ENCODE data around the gene SERGEF. TPM values are rescaled to one million over a fixed set of nuclear protein-coding genes. Genes with fewer than 3 reads are reported as not detected.
A peak's percentile ranks its signal among the peaks of the same experiment; 100 is the strongest.

The SERGEF gene
- total RNA-seq, result 17.7 TPM

DNA sequence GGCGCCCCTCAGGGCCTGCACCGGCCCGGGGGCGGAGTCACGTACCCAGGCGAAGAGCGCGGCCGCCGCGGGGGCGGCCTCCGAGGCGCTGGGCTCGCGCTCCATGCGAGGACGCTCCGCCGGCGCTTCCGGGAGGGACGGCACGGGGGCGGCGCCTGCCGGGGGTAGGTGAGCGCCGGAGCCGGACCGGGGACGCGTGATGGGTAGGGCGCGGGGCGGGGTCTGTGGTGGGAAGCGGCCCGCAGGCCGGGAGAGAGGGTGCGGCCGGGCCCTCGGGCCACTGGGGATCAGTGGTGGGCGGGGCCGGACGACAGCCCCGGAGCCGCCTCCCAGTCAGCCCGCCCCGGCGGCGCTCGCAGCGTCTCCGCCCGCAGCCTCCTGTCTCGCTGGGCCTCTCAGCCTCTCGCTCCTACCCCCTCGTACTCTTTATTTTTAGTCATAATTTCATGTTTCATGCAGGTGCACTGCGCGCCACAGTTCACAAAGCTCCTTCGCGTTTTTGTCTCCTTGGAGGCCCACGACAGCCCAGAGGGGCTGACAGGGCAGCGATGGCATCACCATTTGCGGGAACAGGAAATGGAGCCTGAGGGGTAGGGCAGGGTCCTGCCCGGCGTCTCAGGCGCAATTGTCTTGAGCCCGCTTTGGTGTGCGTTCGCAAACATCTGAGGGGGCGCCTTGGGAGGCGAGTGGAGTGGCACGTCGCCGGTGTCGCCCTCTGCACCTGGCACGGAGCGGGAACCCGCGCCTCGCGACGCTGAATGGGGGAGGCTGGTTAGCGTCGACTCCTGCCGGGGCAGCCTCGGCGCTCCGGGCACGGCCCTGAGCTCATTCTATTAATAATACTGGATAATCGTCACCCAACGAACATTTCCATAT, at the start of gene SERGEF:
Gene SERGEF, minus strand, starts transcription at position 142 of the 876 bp plus-strand sequence. Its CDS starts 37 bp downstream, at position 105.
- peak; percentile 88 for DNase-seq

DNA sequence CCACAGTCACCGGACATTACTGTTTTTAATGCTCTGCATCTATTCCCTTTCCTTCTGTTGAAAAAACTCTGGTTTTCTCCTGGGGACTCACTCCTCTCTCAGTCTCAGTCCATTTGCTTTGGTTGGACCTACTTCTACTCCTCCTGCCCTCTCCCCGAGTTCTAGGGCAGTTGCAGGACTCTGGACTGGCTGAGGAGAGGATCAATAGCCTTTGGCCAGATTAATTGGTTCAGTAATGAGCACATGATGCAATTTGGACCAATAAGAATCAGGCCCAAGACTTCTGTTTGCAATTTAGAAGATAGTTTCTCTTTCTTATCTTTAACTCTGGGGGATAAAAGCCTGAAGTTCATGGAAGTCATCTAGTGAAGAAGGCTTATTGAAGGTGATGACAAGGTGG, 48.5 kb upstream of the SERGEF start:
- DNase-seq, result no peak

DNA sequence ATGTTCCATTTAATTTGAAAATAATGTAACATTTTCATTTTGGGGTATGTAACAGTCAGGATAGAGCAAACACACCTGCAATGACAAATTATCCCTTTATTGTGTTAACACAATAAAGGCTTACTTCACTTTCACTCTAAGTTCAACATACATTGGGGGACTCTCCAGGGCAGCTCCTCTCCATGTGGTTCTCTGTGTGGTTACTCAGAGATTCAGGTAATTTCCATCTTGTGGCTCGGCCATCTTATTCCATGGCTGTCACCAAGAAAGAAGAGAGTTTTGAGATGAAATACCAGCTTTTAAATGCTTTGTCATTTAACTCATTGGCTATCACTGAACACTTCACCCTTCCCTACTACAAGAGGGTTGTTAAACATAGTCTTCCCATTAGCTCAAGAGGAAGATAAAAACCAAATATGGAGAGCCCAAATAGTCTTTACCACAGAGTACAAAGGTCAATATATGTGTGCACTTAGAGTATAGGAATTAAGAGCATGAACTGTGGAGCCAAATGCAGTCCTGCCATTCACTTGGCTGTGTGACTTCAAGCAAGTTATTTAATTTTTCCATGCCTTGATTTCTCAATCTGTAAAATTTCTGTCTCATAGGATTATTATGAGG, 43.8 kb upstream of the SERGEF start:
- no peak for DNase-seq

GRCh38 chr11:18054511-18055103, 41.8 kb upstream of the SERGEF start:
- DNase-seq, result no peak

GRCh38 chr11:18050848-18051247, 38.0 kb upstream of the SERGEF start:
- DNase-seq, result no peak

DNA sequence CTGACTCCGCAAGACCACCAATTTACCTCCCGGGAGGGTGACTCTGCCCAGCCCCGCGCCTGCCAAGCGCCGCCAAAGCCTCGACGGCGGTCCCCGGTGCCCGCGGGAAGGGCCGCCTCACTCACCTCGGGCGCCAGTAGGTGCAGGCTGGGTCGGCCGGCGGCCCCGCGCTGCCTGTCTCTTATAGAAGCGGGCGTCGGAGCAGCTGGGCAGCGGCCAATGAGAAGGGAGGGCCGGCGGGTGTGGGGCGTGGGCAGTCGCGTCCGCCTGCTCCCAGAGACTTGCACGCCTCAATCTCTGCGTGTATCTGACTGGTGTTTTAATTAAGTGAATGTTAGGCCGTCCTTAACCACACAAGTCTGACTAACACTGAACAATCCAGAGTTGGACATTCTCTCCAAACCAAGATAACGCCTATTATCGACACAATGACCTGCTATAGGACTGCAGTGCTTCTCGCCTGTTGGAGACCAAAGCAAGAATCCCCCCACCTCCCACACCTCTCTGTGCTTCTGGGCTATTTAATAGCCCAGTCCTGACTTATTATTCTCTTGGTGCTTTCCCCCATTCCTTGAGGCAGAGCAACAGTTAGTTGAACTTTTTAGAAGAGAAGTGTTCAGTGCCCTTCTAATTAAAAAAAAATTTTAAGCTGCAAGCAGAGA, 33.4 kb upstream of the SERGEF start, which contains the start of gene TPH1:
Gene TPH1, minus strand, starts transcription at position 154 of the 662 bp plus-strand sequence. CDS start 5,507 bp downstream, outside the sequence.
- peak; percentile 48 for DNase-seq

- no peak for DNase-seq
Observed at GRCh38 chr11:18036456-18036855, 23.6 kb upstream of the SERGEF start.

- no peak for DNase-seq
Observed at GRCh38 chr11:18027475-18027874, 14.6 kb upstream of the SERGEF start.

GRCh38 chr11:18022419-18022818, 9.6 kb upstream of the SERGEF start:
- no peak for DNase-seq

GRCh38 chr11:18019650-18020049, 6.8 kb upstream of the SERGEF start:
- no peak for DNase-seq

- no peak for DNase-seq
Observed at GRCh38 chr11:18016789-18017188, 3.9 kb upstream of the SERGEF start.

DNA sequence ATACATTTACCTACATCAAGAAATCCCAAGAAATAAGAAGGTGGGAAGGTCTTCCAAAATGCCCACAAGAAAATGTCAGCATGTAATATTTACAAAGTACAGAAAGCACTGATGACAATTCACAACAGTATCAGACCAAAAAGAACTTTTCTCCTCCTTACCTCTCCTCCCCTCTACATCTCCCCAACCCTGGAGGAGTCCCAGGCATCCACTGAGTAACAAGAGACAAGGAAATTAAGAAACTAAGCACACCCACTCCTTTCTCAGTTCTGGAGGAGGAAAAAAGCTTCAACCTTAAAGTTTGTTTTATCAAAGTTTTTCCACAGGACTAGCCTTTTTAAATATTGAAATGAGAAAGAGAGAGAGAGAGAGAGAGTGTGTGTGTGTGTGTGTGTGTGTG, 2.0 kb upstream of the SERGEF start:
- no peak for DNase-seq

GRCh38 chr11:18013790-18014507, 1.1 kb upstream of the SERGEF start:
- DNase-seq, result no peak

- DNase-seq, result peak; percentile 26
Observed at GRCh38 chr11:18012122-18012905, 533 bp downstream of the SERGEF start.

DNA sequence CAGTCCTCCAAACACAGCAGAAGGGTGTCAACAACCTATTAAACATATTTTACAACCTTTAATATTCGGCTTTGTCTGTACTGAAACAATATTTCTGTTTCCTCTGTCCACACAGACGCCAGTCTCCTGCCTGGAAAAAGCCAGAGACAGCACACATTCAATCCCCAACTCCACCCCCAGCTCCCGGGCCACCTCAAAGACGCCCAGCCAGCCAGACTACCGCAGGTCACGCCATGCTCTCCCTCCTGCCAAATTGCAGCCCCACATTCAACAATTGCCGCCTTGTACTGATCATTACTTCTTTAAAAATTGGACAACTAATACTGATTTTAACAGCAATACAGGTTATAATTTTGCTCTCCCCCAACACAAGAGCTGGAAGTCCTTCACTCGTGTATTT, 1.2 kb downstream of the SERGEF start:
- DNase-seq, result no peak

GRCh38 chr11:18010977-18011586, 1.8 kb downstream of the SERGEF start:
- DNase-seq, result no peak

DNA sequence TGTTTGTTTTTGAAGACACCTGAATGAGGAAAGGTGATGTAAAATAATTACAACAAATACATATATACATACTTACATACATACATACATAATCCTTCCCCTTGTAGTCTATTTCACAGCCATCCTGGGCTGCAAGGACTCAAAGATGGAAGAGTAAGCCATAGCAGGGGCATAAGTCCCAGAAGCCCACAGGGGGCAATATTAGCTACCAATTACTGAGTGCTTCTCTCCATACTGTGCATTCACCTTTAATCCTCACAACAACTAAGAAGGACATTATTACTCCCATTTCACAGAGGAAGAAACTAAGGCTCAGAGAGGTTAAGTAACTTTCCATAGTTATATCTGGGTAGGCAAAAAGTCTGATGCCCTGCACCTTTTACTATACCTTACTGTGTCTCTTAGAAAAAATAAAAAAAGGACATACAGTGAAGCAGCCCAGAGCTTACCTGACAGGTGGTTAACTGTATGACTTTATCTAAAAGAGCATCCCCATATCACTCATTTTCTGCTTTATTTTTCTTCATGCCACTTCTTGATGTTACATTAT, 2.7 kb downstream of the SERGEF start:
- DNase-seq, result no peak

DNA sequence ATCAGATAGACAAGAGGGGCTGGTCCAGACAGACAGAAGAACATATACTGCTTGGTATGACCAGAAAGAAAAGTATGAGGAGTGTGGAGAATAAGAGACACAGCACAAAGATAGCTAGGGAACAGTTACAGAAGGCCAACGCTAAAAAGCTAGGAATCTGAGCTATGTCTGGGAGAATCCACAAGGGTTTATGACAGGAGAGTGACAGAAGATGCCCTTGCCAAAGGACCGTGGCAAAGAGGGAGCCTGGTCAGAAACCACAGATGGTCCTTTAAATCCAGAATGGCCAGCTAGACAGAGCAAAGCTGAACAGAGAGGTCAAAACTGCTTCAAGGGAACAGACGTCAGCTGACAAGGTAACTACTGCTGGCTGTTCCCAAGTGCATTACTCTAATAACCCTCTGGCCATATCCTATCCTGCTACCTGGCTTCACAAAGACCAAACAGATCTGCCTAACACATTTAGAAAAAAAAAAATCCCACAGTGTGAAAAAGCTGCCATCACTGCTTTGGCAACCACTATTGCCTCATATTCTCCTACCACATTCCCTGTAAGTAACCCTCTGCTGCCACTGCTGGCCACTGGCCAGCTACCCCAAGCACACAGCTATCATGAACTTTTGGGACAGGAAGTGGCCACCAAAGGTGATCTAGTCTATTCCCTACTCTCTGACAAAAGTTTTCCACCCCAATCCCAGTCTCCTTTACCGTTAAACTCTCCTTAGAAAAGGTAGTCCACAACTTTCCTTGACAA, 7.3 kb downstream of the SERGEF start:
- no peak for DNase-seq

DNA sequence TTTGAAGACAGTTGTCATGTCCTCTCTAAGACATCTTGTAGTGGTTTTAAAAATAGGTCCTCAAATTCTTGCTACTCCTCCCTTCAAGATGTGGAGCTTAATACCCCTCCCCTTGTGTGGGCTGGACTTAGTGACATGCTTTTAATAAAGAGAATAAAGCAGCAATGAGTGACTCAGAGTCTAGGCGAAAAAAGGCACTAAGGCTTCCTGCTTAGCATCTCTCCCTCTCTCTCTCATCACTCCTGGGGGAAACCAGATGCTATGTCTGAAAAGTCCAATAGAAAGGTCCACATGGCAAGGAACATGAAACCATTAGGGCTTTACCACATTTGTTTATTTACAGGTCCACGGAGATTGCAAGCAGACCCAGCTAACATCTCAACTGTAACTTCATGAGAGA, 11.7 kb downstream of the SERGEF start:
- no peak for DNase-seq

- no peak for DNase-seq
Observed at GRCh38 chr11:18000760-18001159, 12.1 kb downstream of the SERGEF start.
